ENCODE data around the gene SLC2A6.

The SLC2A6 gene

DNA sequence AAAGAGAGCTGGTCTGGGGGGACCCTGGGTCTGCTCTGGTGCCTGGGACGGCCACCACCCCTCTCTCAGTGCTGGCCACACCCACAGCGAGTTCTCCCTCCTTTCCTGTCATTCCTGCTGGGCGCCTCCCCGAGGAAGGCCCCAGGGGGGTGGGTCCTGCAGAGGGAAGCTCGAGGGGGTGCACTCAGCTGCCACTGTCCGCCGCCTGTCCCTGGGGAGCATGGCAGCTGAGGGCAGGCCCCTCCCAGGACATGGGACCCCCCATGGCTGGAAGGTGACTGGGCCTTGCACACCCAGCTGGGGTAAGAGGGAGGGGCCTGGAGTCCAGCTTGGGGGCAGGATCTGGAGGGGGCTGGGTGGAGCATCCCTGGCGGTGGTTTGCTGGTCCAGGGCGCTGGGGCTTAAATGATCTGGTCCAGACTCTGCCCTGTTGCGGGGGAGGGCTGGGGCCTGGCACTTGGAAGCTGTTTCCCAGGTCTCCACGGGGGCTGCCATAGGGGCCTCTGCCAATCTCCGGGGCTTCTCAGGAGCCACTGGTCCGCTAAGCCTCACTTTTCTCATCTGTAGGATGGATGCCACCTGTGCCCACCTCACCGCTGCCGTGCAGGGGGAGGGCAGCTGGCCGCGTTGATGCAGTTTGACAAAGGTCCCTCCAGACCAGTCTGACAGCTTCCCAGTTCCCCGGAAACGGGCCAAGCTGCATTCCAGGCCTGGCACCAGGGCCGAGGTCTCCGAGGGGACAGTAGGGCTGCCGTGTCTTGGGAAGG, 6.0 kb upstream of the SLC2A6 start:
- no peaks in the 10 kb centered on the region for H3K36me3 ChIP-seq (ENCODE audit: control insufficient read depth, insufficient read depth, low read length)

DNA sequence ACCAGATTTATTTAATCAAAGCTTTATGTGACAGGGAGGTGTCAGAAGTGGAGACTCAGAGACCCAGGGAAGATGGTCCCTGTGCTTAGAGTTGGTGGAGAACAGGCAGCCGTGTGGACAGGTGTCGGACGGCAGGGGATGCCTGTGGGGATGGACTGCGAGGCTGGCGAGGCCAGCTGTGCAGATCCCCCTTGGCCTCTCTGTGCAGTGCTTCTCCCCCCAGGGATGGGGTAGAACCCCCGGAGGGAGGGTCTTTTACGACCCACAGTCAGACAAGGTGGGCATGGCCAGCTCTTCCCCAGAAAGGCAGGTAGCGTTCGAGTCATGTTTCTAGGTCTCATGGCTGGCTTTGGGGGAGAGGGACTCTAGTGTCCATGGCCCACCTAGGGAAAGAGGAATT, 4.7 kb upstream of the SLC2A6 start:
- Histone ChIP-seq H3K4me3 (ENCODE audit: low read depth, low read length) (no peak overlapping the region), H3K9me3 (ENCODE audit: control insufficient read depth, insufficient read depth, low read length) (no peaks in the 10 kb centered on the region), H3K4me1 (ENCODE audit: control insufficient read depth, insufficient read depth, low read length) (0 out of 2 replicates have a peak, but pooled peaks cover 5% of the 10 kb centered on the region), H3K27ac (ENCODE audit: low read depth, low read length) (no peak overlapping the region), H3K9ac (ENCODE audit: low read depth, low read length) (no peak overlapping the region), H3K27me3 (ENCODE audit: control insufficient read depth, insufficient read depth, low read length) (peaks cover 7% of the 10 kb centered on the region), H3K36me3 (ENCODE audit: control insufficient read depth, insufficient read depth, low read length) (no peaks in the 10 kb centered on the region)

More for the DNA sequence above, 6.0 kb upstream of the SLC2A6 start:
- Histone ChIP-seq H3K4me1 (ENCODE audit: control insufficient read depth, insufficient read depth, low read length) (0 out of 2 replicates have a peak, but pooled peaks cover under 1% of the 10 kb centered on the region), H3K9me3 (ENCODE audit: control insufficient read depth, insufficient read depth, low read length) (no peaks in the 10 kb centered on the region), H3K4me3 (ENCODE audit: low read depth, low read length) (no peak overlapping the region), H3K27me3 (ENCODE audit: control insufficient read depth, insufficient read depth, low read length) (peaks cover 2% of the 10 kb centered on the region), H3K27ac (ENCODE audit: low read depth, low read length) (no peak overlapping the region), H3K9ac (ENCODE audit: low read depth, low read length) (no peak overlapping the region)

DNA sequence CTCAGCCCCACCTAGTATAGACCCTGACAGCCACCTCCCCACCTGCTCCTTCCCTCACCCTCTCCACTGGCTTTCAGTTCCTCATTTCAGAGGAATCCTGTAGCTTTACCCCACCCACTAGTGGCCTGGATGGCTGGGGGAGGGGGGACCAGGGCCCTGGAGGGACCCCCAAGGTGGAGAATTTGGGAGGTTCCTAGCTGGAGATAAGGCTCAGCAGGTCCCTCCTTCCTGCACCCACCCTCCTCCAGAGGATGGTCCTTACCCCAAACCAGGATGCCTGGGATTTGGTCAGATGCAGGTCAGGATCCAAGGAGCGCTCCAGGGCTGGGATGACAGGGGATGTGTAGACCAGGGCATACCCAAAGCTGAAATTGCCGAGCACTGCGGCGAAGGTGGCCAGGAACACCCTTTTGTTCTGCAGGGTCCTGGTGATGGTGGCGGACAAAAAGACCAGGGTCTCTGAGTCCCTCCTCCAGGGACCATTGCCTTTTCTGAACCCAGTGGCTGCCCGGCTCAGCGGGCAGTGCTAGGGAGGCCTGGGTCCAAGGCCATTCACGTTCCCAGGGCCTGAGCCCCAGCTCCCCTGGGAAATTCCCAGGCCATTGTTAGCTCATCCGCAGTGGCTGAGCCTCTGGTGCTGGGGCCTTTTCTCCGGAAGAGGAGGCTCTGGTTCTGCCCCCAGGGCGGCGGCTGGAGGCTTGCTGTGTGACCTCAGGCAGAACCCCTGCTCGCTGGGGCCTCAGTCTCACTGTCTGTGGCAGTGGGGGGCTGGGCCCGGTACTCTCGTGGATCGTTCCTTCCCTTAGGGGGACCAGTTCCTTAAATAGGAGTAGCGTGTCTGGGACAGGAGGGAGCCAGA, 678 bp downstream of the SLC2A6 start:
- Histone ChIP-seq H3K36me3 (ENCODE audit: control insufficient read depth, insufficient read depth, low read length) (peaks cover 38% of the 10 kb centered on the region), H3K27ac (ENCODE audit: low read depth, low read length) (peak overlapping the region; percentile 39), H3K4me1 (ENCODE audit: control insufficient read depth, insufficient read depth, low read length) (peaks cover 11% of the 10 kb centered on the region), H3K9ac (ENCODE audit: low read depth, low read length) (peak overlapping the region; percentile 4; the same call in 1 of the 2 replicates), H3K27me3 (ENCODE audit: control insufficient read depth, insufficient read depth, low read length) (peaks cover 7% of the 10 kb centered on the region), H3K4me3 (ENCODE audit: low read depth, low read length) (peak overlapping the region; percentile 77), H3K9me3 (ENCODE audit: control insufficient read depth, insufficient read depth, low read length) (no peaks in the 10 kb centered on the region)

DNA sequence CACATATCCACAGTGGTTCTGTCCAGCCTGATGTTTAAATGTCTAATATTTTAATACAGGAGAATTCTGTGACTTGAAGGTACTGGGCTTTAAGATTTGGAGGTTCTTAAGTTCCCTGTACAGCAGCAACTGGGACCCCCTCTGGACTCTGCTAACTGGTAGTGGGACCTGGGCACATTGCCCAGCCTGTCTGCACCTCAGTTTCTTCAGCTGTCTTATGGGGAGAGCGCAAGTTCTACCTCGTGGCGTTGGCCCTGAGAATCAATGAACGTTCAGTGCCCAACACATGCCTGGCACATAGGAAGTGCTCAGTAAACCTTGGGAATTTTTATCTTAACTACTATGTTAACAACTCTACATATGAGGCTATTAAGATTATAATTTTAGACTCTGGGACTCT, 1.4 kb downstream of the SLC2A6 start:
- H3K4me1 ChIP-seq (ENCODE audit: control insufficient read depth, insufficient read depth, low read length): peaks cover 11% of the 10 kb centered on the region
- peaks cover 7% of the 10 kb centered on the region for H3K27me3 ChIP-seq (ENCODE audit: control insufficient read depth, insufficient read depth, low read length)
- H3K4me3 ChIP-seq (ENCODE audit: low read depth, low read length): no peak overlapping the region; the same call in 1 of the 2 replicates
- H3K27ac ChIP-seq (ENCODE audit: low read depth, low read length): no peak overlapping the region
- peaks cover 44% of the 10 kb centered on the region for H3K36me3 ChIP-seq (ENCODE audit: control insufficient read depth, insufficient read depth, low read length)
- no peak overlapping the region for H3K9ac ChIP-seq (ENCODE audit: low read depth, low read length)
- no peaks in the 10 kb centered on the region for H3K9me3 ChIP-seq (ENCODE audit: control insufficient read depth, insufficient read depth, low read length)

DNA sequence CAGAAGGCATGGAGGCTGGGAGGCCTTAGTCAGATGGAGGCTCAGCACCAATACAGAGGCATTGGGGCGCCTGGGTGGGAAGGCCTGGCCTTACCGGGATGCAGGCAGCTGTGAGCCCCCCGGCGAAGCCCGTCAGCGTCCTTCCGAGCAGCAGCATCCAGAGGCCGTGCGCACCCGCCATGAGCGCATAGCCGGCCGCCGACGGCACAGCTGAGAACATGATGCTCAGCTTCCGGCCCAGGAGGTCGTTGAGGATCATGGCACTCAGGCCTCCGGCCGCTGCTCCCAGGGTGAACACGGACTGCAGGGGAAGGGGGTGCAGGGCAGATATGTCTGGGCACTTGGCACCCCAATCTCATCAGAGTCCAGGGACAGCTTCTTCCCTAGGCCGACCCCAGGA, 2.0 kb downstream of the SLC2A6 start:
- Histone ChIP-seq H3K9me3 (ENCODE audit: control insufficient read depth, insufficient read depth, low read length) (no peaks in the 10 kb centered on the region), H3K4me1 (ENCODE audit: control insufficient read depth, insufficient read depth, low read length) (peaks cover 11% of the 10 kb centered on the region), H3K27me3 (ENCODE audit: control insufficient read depth, insufficient read depth, low read length) (peaks cover 7% of the 10 kb centered on the region), H3K36me3 (ENCODE audit: control insufficient read depth, insufficient read depth, low read length) (peaks cover 44% of the 10 kb centered on the region), H3K9ac (ENCODE audit: low read depth, low read length) (no peak overlapping the region), H3K4me3 (ENCODE audit: low read depth, low read length) (no peak overlapping the region), H3K27ac (ENCODE audit: low read depth, low read length) (no peak overlapping the region)

DNA sequence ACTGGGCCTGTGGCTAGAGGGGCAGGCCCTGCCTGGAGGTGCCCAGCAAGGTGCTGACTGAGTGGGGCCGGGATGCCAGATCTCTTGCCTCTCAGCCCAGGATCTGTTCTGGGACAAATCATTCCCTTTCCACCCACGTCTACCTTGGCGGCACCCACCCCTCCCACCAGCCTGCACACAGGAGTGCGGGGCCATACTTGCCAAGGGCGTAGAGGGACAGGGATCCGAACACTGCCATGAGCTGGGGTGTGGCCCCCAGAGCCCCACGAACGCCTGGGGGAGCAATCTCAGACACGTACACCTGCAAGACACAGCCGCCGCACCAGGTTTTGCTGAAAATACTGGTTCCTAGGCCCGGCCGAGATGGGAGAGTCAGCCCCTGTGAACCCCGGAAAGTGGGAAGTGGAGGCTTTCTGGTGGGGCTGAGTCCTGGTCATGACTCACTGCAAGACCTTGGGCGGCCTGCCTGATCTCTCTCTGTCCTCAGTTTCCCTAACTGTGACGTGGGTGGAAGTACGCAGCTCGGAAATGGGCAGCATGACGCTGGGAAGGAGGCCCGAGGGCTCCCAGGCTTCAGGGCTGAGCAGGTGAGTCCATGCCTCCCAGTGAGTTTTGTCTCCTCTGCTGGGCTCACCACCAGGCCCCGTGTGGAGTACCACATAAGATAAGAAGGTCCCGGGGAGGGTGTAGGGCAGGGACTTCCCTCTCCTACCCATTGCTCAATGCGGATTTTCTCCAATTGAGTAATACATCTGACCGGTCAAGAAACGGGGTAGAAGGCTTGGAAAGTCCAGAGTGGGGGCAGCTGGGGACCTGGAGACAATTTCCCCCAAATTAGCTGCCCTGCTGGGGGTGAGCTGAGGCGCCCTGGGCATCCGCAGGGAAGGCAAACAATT, 2.6 kb downstream of the SLC2A6 start:
- Histone ChIP-seq H3K36me3 (ENCODE audit: control insufficient read depth, insufficient read depth, low read length) (peaks cover 50% of the 10 kb centered on the region), H3K9ac (ENCODE audit: low read depth, low read length) (no peak overlapping the region)

DNA sequence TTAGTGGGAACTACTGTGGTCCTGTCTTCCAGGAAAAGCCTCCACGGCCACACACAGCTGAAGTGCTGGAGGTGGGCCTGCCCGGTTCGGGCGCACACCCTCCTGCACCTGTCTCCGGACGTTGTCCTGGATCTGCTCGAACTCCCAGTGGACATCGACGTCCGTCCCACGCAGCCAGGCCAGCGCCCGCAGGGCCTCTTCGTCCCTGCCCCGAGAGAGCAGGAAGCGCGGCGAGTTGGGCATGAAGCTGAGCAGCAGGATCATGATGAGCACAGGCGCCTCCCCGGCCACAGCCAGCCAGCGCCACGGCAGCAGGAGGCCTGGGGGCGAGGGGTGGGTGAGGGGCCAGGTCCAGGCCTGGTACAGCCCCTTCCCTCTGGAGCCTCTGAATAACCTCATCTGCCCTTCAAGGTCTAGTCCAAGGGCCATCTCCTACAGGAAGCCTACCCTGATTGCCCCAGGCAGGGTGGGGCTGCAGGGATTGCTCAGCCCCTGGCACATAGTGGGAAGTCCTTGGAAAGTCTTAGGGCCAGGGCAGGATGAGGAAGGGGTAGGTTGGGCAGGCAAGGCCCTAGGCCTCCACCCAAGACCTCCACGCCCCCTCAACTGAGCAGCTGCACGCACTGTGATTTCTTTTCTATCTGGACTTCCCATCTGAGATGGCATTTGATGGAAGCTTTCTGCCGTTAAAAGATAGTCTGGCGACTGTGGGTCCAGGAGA, 3.4 kb downstream of the SLC2A6 start:
- H3K9me3 ChIP-seq (ENCODE audit: control insufficient read depth, insufficient read depth, low read length): no peaks in the 10 kb centered on the region
- no peak overlapping the region for H3K27ac ChIP-seq (ENCODE audit: low read depth, low read length)
- peaks cover 11% of the 10 kb centered on the region for H3K4me1 ChIP-seq (ENCODE audit: control insufficient read depth, insufficient read depth, low read length)
- H3K4me3 ChIP-seq (ENCODE audit: low read depth, low read length): no peak overlapping the region
- H3K36me3 ChIP-seq (ENCODE audit: control insufficient read depth, insufficient read depth, low read length): peaks cover 50% of the 10 kb centered on the region
- H3K27me3 ChIP-seq (ENCODE audit: control insufficient read depth, insufficient read depth, low read length): peaks cover 7% of the 10 kb centered on the region
- no peak overlapping the region for H3K9ac ChIP-seq (ENCODE audit: low read depth, low read length)

More for the DNA sequence above, 2.6 kb downstream of the SLC2A6 start:
- peaks cover 7% of the 10 kb centered on the region for H3K27me3 ChIP-seq (ENCODE audit: control insufficient read depth, insufficient read depth, low read length)
- peaks cover 11% of the 10 kb centered on the region for H3K4me1 ChIP-seq (ENCODE audit: control insufficient read depth, insufficient read depth, low read length)
- H3K9me3 ChIP-seq (ENCODE audit: control insufficient read depth, insufficient read depth, low read length): no peaks in the 10 kb centered on the region
- H3K27ac ChIP-seq (ENCODE audit: low read depth, low read length): no peak overlapping the region
- H3K4me3 ChIP-seq (ENCODE audit: low read depth, low read length): no peak overlapping the region

DNA sequence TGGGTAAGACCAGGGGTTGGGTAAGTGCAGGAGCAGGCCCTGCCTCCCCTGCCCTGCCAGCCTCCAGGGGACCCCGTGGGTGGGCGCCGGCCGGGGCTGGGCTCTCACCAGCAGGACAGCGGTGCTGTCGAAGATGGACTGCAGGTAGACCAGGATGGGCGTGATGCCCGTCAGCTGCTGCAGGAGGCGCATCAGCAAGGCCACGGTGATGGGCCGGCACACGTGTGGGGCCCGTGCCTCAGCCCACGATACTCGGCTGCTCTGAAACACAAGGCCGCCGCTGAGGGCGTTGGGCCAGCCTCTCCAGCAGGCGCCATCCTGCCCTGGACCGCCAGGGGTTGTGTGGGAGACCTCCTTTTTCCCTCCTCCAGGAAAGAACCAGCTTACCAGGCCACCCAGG, 4.0 kb downstream of the SLC2A6 start:
- Histone ChIP-seq H3K9me3 (ENCODE audit: control insufficient read depth, insufficient read depth, low read length) (no peaks in the 10 kb centered on the region), H3K4me1 (ENCODE audit: control insufficient read depth, insufficient read depth, low read length) (peaks cover 11% of the 10 kb centered on the region), H3K36me3 (ENCODE audit: control insufficient read depth, insufficient read depth, low read length) (peaks cover 50% of the 10 kb centered on the region), H3K9ac (ENCODE audit: low read depth, low read length) (no peak overlapping the region), H3K4me3 (ENCODE audit: low read depth, low read length) (no peak overlapping the region), H3K27me3 (ENCODE audit: control insufficient read depth, insufficient read depth, low read length) (peaks cover 5% of the 10 kb centered on the region), H3K27ac (ENCODE audit: low read depth, low read length) (no peak overlapping the region)

DNA sequence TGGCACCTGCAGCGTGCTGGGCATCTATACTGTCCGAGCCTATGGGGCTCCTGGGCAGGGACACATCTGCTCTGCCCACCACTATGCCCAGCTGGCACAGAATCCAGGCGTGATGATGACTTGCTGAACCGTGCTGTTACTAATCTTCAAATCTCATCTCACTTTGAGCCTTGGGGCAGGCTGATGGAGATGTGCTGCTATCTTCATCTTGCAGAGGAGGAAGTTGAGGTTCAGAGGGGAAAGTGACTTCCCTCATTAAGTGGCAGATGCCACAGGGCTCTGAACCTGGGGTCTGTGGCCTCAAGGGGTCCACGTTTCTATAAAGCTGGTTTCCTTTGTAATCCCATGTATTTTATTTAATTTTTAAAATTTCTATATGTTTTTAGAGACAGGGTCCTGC, 4.7 kb downstream of the SLC2A6 start:
- Histone ChIP-seq H3K9ac (ENCODE audit: low read depth, low read length) (no peak overlapping the region), H3K9me3 (ENCODE audit: control insufficient read depth, insufficient read depth, low read length) (no peaks in the 10 kb centered on the region), H3K27me3 (ENCODE audit: control insufficient read depth, insufficient read depth, low read length) (no peaks in the 10 kb centered on the region), H3K36me3 (ENCODE audit: control insufficient read depth, insufficient read depth, low read length) (peaks cover 50% of the 10 kb centered on the region), H3K4me1 (ENCODE audit: control insufficient read depth, insufficient read depth, low read length) (peaks cover 7% of the 10 kb centered on the region), H3K27ac (ENCODE audit: low read depth, low read length) (no peak overlapping the region), H3K4me3 (ENCODE audit: low read depth, low read length) (no peak overlapping the region)

DNA sequence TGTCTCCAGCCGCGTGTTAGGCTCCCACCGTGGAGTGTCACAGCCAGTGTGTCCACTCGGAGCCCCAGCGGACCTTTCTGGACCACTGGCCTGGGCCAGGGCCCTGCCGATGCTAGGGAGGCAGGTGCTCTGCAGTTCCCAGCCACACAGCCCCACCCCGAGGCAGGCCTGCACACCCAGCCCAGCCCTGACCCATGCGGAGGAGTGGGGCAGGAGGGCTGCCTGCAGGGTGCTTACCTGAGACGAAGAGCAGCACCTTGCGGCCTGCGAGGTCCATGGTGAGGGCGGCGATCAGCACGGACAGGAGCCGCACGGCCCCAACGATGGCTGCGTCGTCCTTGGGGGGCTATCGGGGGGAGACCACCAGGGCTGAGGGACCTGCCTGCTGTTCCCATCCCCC, 5.2 kb downstream of the SLC2A6 start:
- Histone ChIP-seq H3K4me3 (ENCODE audit: low read depth, low read length) (no peak overlapping the region), H3K9me3 (ENCODE audit: control insufficient read depth, insufficient read depth, low read length) (no peaks in the 10 kb centered on the region), H3K9ac (ENCODE audit: low read depth, low read length) (no peak overlapping the region), H3K4me1 (ENCODE audit: control insufficient read depth, insufficient read depth, low read length) (peaks cover 7% of the 10 kb centered on the region), H3K36me3 (ENCODE audit: control insufficient read depth, insufficient read depth, low read length) (peaks cover 50% of the 10 kb centered on the region), H3K27me3 (ENCODE audit: control insufficient read depth, insufficient read depth, low read length) (no peaks in the 10 kb centered on the region), H3K27ac (ENCODE audit: low read depth, low read length) (no peak overlapping the region)

Data from HUES48 (cell line).